Adrenal gland (tissue), 12 donors: Measurements from ENCODE around the gene GLIPR1. TPM values are rescaled to one million over a fixed set of nuclear protein-coding genes. Genes with fewer than 3 reads are reported as not detected.

Source experiments
- DNase-seq, 7 donors: peaks; one replicate each; pipeline ENCODE4 v3.0.0-alpha.2; 2019 to 2020
- H3K27ac ChIP-seq, 5 donors: fragments of 200-600 bp; sonication (generic) in 4 of 5; 1 replicate in 3 of 5; 2 replicates in 2 of 5; pipeline versions ENCODE4 v1.5.1 to v1.8.0; 2016 to 2020; ENCODE audit warnings: mild to moderate bottlenecking in 1 of 5
- H3K27me3 ChIP-seq: fragments of 200-600 bp; 2 replicates; pipeline ENCODE4 v1.8.0; 2021
- H3K36me3 ChIP-seq, 2 donors: fragments of 200-600 bp; replicated peaks in 1 of 2; 1 replicate in 1 of 2; 2 replicates in 1 of 2; pipeline versions ENCODE4 v1.5.1 to v1.8.0; 2018 to 2022
- H3K4me1 ChIP-seq, 2 donors: fragments of 200-600 bp; replicated peaks in 1 of 2; 1 replicate in 1 of 2; 2 replicates in 1 of 2; pipeline versions ENCODE4 v1.5.1 to v1.8.0; 2018 to 2021
- H3K4me3 ChIP-seq, 4 donors: fragments of 200-600 bp; sonication (generic) in 3 of 4; one replicate each; pipeline ENCODE4 v1.5.1; 2016 to 2018
- H3K9me3 ChIP-seq, 3 donors: fragments of 200-600 bp; sonication (generic) in 1 of 3; replicated peaks in 1 of 3; 1 replicate in 2 of 3; 2 replicates in 1 of 3; pipeline versions ENCODE4 v1.5.1 to v1.8.0; 2016 to 2021
- POLR2A ChIP-seq, 2 donors: fragments of 450-650 bp; IDR thresholded peaks; one replicate each; pipeline ENCODE4 v1.6.1; 2017; ENCODE audit warnings: antibody characterized with exemption in 2 of 2, mild to moderate bottlenecking in 2 of 2, moderate library complexity in 1 of 2
- WGBS, 4 donors: extraction: QIAGEN DNeasy Blood & Tissue Kit in 2 of 4; methylation state at CpG; one replicate each; pipeline versions ENCODE4 v1.1.5 to v1.1.7; 2013 to 2017; 5-methylcytosine and 5-hydroxymethylcytosine counted together
- intact Hi-C, 2 donors: fragments of 100-400 bp; cut with DNase I; formaldehyde crosslinking; loops; one replicate each; pipeline versions ENCODE4 v1.14.1 to v1.15.0; 2022 to 2023
- polyA plus RNA-seq, 3 donors: library from polyadenylated mRNA; stranded (reverse); fragments of 200-250 nt in 2 of 3; fragments of 350-450 nt in 1 of 3; fragmentation: Illumina TruSeq in 1 of 3; extraction: RNeasy Lipid Tissue Mini Kit (QIAGEN cat#74804) in 1 of 3; gene quantifications; one replicate each; pipeline ENCODE4 v1.2.3, GENCODE V29; 2013 to 2014
- total RNA-seq, 9 donors: library from RNA; depleted of rRNA in 4 of 9; stranded (reverse); fragments of >200 nt in 4 of 9; fragments of 120-200 nt in 1 of 9; fragmentation: NEBNext Ultra II Directional in 1 of 9; extraction: Animal tissue kit (Norgen Biotek cat#: 25700) in 1 of 9; gene quantifications; one replicate each; pipeline versions ENCODE4 v1.1.0 to v1.2.4, GENCODE V29; 2013 to 2023
- TF ChIP-seq, protein P1 (sequence below), 6 experiments: fragments of 450-650 bp in 4 of 6; fragments of 200-600 bp in 2 of 6; sonication (generic) in 1 of 6; IDR thresholded peaks; 1 replicate in 5 of 6; 2 replicates in 1 of 6; pipeline versions ENCODE4 v1.5.1 to v1.8.0; 2016 to 2021; ENCODE audit warnings: antibody characterized with exemption in 6 of 6, mild to moderate bottlenecking in 2 of 6, moderate library complexity in 1 of 6
- donor health status: healthy with polysubstance abuse.
- donor health status: Bipolar disorder and iron deficiency.
- donor health status: DM: yes; HTN: yes; CAD: no.
- donor health status: DM: no; HTN: no; CAD: no.
- donor health status: DM: no; HTN: no; CAD: no.
- donor health status: DM: yes; HTN: yes; CAD: no.

GLIPR1 gene
- total and polyA plus RNA-seq, 12 donors, result 5.6 to 48.5 (median 22.4) TPM

DNA sequence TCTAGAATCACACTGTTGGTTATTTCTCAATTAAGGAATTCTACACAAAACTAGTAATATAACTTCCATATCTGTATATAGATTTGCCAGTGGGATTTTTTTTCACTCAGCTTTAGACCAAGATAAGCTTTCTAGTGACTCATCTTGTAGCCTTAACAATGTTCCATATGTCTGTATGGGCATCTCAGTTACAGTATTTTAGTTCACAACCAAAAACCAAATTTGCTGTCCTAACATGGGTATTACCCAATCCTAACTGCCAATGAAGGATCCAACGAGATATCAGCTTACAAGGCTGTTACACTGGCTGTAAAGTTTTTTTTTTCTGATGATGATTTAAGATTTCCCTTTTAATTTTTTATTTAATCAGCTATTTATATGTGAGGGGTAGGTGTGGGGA lies 62.4 kb downstream of the GLIPR1 start:
- no peak overlapping the region for H3K4me3 ChIP-seq
- no peaks in the 10 kb centered on the region for H3K9me3 ChIP-seq
- H3K27ac ChIP-seq, result no peak overlapping the region
- H3K27me3 ChIP-seq, result no peaks in the 10 kb centered on the region
- DNase-seq, result no peak
- no peaks in the 10 kb centered on the region for H3K36me3 ChIP-seq
- intact Hi-C loops, result no loop called here
- WGBS, 4 donors, result 45 to 71% (median 64%) methylated on average over 1 of the region's 1 CpG
- no peaks in the 10 kb centered on the region for H3K4me1 ChIP-seq
- TF ChIP-seq, protein P1, sequence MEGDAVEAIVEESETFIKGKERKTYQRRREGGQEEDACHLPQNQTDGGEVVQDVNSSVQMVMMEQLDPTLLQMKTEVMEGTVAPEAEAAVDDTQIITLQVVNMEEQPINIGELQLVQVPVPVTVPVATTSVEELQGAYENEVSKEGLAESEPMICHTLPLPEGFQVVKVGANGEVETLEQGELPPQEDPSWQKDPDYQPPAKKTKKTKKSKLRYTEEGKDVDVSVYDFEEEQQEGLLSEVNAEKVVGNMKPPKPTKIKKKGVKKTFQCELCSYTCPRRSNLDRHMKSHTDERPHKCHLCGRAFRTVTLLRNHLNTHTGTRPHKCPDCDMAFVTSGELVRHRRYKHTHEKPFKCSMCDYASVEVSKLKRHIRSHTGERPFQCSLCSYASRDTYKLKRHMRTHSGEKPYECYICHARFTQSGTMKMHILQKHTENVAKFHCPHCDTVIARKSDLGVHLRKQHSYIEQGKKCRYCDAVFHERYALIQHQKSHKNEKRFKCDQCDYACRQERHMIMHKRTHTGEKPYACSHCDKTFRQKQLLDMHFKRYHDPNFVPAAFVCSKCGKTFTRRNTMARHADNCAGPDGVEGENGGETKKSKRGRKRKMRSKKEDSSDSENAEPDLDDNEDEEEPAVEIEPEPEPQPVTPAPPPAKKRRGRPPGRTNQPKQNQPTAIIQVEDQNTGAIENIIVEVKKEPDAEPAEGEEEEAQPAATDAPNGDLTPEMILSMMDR (IDR thresholded peaks at IDR 0.05), result no peak
- TF ChIP-seq POLR2A (IDR thresholded peaks at IDR 0.05), result no peak

GRCh38 chr12:75543529-75543928 lies 63.0 kb downstream of the GLIPR1 start:
- H3K27me3 ChIP-seq, result no peaks in the 10 kb centered on the region
- H3K4me1 ChIP-seq, result no peaks in the 10 kb centered on the region
- no peaks in the 10 kb centered on the region for H3K36me3 ChIP-seq
- intact Hi-C loops, result no loop called here
- DNase-seq, result no peak
- no peak for TF ChIP-seq POLR2A (IDR thresholded peaks at IDR 0.05)
- 85 to 95% (median 92%) methylated on average over 1 of the region's 1 CpG for WGBS, 4 donors
- no peaks in the 10 kb centered on the region for H3K9me3 ChIP-seq
- H3K27ac ChIP-seq, result no peak overlapping the region
- no peak overlapping the region for H3K4me3 ChIP-seq

- Histone ChIP-seq H3K27me3 (no peaks in the 10 kb centered on the region), H3K4me3 (no peak overlapping the region), H3K27ac (no peak overlapping the region), H3K36me3 (no peaks in the 10 kb centered on the region), H3K4me1 (peaks cover 0 to 5% of the 10 kb centered on the region in 2 donors), H3K9me3 (no peaks in the 10 kb centered on the region)
- intact Hi-C loops, result no loop called here
- 81 to 97% (median 96%) methylated on average over 1 of the region's 1 CpG for WGBS, 4 donors
- DNase-seq, result no peak
- TF ChIP-seq, protein P1 (IDR thresholded peaks at IDR 0.05), result no peak
- TF ChIP-seq POLR2A (IDR thresholded peaks at IDR 0.05), result no peak
Observed at GRCh38 chr12:75545636-75546035, 65.1 kb downstream of the GLIPR1 start.

DNA sequence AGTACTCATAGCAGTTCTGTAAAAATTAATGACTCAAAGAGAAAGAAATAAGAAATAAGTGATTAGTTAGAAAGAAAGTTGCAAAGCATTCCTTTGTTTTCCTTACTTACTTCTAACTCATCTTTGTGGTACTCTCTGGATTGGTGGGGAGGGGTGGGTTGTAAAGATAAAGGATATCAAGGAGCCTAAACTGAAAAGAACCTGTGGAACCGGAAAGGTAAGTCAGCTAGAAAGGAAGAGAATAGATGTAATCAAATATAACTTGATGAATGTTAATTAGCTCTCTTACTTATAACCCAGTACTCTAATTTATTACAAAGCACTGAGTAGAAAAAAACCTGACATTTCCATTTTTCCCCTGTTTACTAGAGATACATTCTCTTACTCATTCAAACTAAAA lies 68.3 kb downstream of the GLIPR1 start:
- no peaks in the 10 kb centered on the region for H3K27me3 ChIP-seq
- no peak overlapping the region for H3K4me3 ChIP-seq
- no peak for DNase-seq
- 88 to 100% (median 97%) methylated on average over 1 of the region's 1 CpG for WGBS, 4 donors
- intact Hi-C loops, result no loop called here
- H3K36me3 ChIP-seq, result no peaks in the 10 kb centered on the region
- H3K4me1 ChIP-seq, result peaks cover 0 to 5% of the 10 kb centered on the region in 2 donors
- no peak overlapping the region for H3K27ac ChIP-seq
- H3K9me3 ChIP-seq, result no peaks in the 10 kb centered on the region
- TF ChIP-seq POLR2A (IDR thresholded peaks at IDR 0.05), result no peak
- TF ChIP-seq, protein P1 (IDR thresholded peaks at IDR 0.05), result no peak

DNA sequence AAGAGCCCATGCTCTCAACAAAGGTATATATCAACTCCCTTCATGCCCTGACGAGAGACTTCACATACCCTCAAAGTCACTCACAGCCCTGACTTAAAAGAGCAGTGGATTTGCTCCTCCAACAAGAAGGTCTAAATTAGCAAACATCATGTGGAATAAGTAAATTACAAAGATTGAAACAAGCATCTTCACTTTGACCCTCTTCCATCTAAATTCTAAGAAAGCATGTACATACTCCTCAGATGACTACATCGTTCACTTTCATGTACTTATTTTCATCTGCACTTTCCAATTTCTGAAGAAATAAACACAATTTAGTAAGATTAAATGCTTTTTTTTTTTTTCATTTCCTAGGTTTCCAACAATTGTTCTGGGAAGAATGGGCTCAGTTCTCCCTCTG lies 69.4 kb downstream of the GLIPR1 start:
- intact Hi-C loops, result no loop called here
- Histone ChIP-seq H3K4me1 (peaks cover 0 to 5% of the 10 kb centered on the region in 2 donors), H3K27ac (no peak overlapping the region), H3K27me3 (no peaks in the 10 kb centered on the region), H3K4me3 (no peak overlapping the region), H3K9me3 (no peaks in the 10 kb centered on the region), H3K36me3 (no peaks in the 10 kb centered on the region)
- 68 to 82% (median 72%) methylated on average over 2 of the region's 2 CpGs for WGBS, 4 donors
- DNase-seq, result no peak
- TF ChIP-seq, protein P1 (IDR thresholded peaks at IDR 0.05), result no peak
- TF ChIP-seq POLR2A (IDR thresholded peaks at IDR 0.05), result no peak
